Measurements from ENCODE around the gene UVSSA. TPM values are rescaled to one million over a fixed set of nuclear protein-coding genes. Genes with fewer than 3 reads are reported as not detected.
"Not testable (repeated sequence)": the region's sequence is repeated elsewhere in the genome, so short reads cannot be mapped to it uniquely, and the experiment has no call there.

Gene UVSSA
- total and polyA plus RNA-seq, 9 donors = 5.5 to 13.6 (median 9.1) TPM

- no peaks in the 10 kb centered on the region for H3K9me3 ChIP-seq (replicated peaks; ENCODE audit: control insufficient read depth, low read depth, low read length)
- H3K4me3 ChIP-seq (ENCODE audit: low read length) = no peak overlapping the region
- 88% methylated on average over 16 of the region's 28 CpGs for WGBS (ENCODE audit: insufficient coverage)
- peaks cover 2% of the 10 kb centered on the region for H3K36me3 ChIP-seq (ENCODE audit: control insufficient read depth, insufficient read depth, low read length)
- no peak for DNase-seq
- no peak overlapping the region for H3K27ac ChIP-seq (ENCODE audit: low read length)
- no peaks in the 10 kb centered on the region for H3K27me3 ChIP-seq (ENCODE audit: control insufficient read depth, insufficient read depth, low read length)
- H3K4me1 ChIP-seq (ENCODE audit: control insufficient read depth, insufficient read depth, low read length) = peaks cover 10% of the 10 kb centered on the region
Observed at GRCh38 chr4:1371176-1372165, 24.5 kb downstream of the UVSSA start.

DNA sequence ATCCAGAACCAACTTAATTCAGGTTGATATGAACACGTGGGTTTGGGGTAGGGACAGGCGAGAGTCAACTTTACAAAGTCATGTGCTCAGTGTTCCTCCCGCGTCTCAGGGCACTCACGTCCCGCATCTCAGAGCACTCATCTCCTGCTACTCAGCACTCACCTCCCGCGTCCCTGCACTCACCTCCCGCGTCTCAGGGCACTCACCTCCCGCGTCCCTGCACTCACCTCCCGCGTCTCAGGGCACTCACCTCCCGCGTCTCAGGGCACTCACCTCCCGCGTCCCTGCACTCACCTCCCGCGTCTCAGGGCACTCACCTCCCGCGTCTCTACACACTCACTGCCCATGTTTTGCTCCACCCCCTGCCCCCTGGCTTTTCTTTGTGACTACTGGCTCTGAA is 25.6 kb downstream of the UVSSA start:
- H3K9me3 ChIP-seq (replicated peaks; ENCODE audit: control insufficient read depth, low read depth, low read length); H3K4me3 ChIP-seq (ENCODE audit: low read length); DNase-seq; H3K36me3 ChIP-seq (ENCODE audit: control insufficient read depth, insufficient read depth, low read length); H3K27me3 ChIP-seq (ENCODE audit: control insufficient read depth, insufficient read depth, low read length); H3K27ac ChIP-seq (ENCODE audit: low read length): not testable (repeated sequence)
- peaks cover 21% of the 10 kb centered on the region for H3K4me1 ChIP-seq (ENCODE audit: control insufficient read depth, insufficient read depth, low read length)
- WGBS (ENCODE audit: insufficient coverage) = 81% methylated on average over 6 of the region's 22 CpGs

DNA sequence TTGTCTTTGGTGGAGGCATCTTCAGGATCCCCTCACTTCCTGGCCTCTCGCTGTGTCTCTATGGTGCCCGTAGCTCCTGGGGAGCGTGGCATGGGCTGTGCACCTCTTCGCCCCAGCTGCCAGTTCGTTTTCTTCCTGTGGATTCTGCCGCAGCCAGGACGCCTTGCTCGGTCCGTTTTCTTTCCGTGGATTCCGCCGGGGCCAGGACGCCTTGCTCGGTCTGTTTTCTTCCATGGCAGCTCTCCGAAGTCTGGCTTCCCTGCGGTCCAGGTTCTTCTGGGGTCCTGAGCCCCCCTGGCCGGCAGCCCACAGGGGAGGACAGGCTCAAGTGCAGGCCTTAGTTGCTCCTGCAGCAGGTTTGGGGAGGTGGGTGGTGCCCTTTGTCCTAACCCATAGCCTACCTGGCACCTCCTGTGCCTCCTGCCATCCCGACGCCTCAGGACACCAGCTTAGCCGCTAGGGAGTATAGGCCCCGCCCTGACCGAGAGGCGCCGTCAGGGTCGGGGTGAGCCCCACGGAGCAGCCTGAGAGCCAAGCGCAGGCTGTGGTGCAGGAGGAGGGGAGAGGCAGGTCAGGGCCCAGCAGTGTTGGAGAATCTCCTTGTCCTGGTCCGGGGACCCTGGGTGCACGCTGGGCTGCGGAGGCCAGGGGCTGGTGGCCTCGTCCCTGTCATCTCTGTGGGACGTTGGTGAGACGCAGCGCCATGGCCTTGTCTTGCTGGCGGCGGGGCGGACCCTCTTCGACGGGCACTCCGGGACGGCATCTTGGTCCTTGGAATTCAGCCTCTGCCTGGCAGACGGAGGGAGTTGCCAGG is 27.1 kb downstream of the UVSSA start:
- Histone ChIP-seq H3K27me3 (ENCODE audit: control insufficient read depth, insufficient read depth, low read length) (no peaks in the 10 kb centered on the region), H3K36me3 (ENCODE audit: control insufficient read depth, insufficient read depth, low read length) (no peaks in the 10 kb centered on the region), H3K27ac (ENCODE audit: low read length) (no peak overlapping the region), H3K4me1 (ENCODE audit: control insufficient read depth, insufficient read depth, low read length) (peaks cover 25% of the 10 kb centered on the region), H3K9me3 (replicated peaks; ENCODE audit: control insufficient read depth, low read depth, low read length) (no peaks in the 10 kb centered on the region), H3K4me3 (ENCODE audit: low read length) (no peak overlapping the region)
- WGBS (ENCODE audit: insufficient coverage) = 91% methylated on average over 41 of the region's 42 CpGs
- DNase-seq = no peak

DNA sequence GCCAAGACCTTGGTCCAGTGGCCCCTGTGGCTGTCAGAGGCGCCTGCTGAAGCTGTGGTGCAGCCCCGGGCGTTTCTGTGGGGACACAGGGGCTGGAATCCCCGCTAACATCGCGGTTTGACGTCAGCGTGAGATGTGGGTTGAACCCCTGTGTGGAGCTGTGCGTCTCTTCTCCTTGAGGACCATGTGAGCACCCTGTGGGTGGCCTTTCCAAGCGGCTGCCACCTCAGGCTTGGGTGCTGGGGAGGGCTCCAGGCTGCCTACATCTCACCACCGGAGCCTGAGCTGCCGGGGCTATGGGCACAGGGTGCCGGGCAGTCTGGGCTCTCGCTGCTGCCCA is 27.7 kb downstream of the UVSSA start:
- Histone ChIP-seq H3K4me1 (ENCODE audit: control insufficient read depth, insufficient read depth, low read length) (peaks cover 25% of the 10 kb centered on the region), H3K9me3 (replicated peaks; ENCODE audit: control insufficient read depth, low read depth, low read length) (no peaks in the 10 kb centered on the region), H3K36me3 (ENCODE audit: control insufficient read depth, insufficient read depth, low read length) (no peaks in the 10 kb centered on the region), H3K4me3 (ENCODE audit: low read length) (no peak overlapping the region), H3K27ac (ENCODE audit: low read length) (no peak overlapping the region), H3K27me3 (ENCODE audit: control insufficient read depth, insufficient read depth, low read length) (no peaks in the 10 kb centered on the region)
- DNase-seq = no peak
- 95% methylated on average over 14 of the region's 14 CpGs for WGBS (ENCODE audit: insufficient coverage)

- no peaks in the 10 kb centered on the region for H3K9me3 ChIP-seq (replicated peaks; ENCODE audit: control insufficient read depth, low read depth, low read length)
- DNase-seq = no peak
- H3K27ac ChIP-seq (ENCODE audit: low read length) = no peak overlapping the region
- 95% methylated on average over 35 of the region's 36 CpGs for WGBS (ENCODE audit: insufficient coverage)
- peaks cover 25% of the 10 kb centered on the region for H3K4me1 ChIP-seq (ENCODE audit: control insufficient read depth, insufficient read depth, low read length)
- no peaks in the 10 kb centered on the region for H3K27me3 ChIP-seq (ENCODE audit: control insufficient read depth, insufficient read depth, low read length)
- no peak overlapping the region for H3K4me3 ChIP-seq (ENCODE audit: low read length)
- H3K36me3 ChIP-seq (ENCODE audit: control insufficient read depth, insufficient read depth, low read length) = no peaks in the 10 kb centered on the region
Observed at GRCh38 chr4:1375051-1375721, 28.2 kb downstream of the UVSSA start.

DNA sequence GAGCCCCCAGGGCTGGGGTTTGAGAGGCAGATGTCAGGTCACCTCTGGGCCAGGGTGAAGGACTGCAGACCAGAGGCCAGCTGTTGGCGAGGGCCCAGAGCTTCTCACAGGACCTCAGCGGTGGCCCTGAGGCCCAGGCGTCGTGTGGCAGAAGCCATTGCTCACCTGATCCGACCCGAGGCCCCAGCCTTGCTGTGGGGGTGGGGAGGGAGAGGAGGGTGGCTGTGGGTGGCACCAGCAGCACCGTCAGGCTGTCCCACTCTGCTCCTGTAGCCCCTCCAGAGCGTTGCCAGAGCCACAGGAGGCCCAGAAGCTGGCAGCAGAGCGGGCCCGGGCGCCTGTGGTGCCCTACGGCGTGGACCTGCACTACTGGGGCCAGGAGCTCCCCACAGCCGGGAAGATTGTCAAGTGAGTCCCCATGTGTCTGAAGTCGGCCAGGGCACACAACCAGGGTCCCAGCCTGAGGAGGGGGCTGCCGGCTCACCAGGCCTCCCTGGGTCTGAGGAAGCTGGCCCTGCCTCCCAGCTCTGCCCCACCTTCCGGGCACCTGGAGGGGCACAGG is 28.8 kb downstream of the UVSSA start:
- H3K36me3 ChIP-seq (ENCODE audit: control insufficient read depth, insufficient read depth, low read length) = no peaks in the 10 kb centered on the region
- WGBS (ENCODE audit: insufficient coverage) = 84% methylated on average over 16 of the region's 17 CpGs
- DNase-seq = no peak

GRCh38 chr4:1376391-1376840 is 29.4 kb downstream of the UVSSA start:
- WGBS (ENCODE audit: insufficient coverage) = 80% methylated on average over 20 of the region's 23 CpGs
- DNase-seq = no peak
- no peaks in the 10 kb centered on the region for H3K36me3 ChIP-seq (ENCODE audit: control insufficient read depth, insufficient read depth, low read length)
- H3K4me1 ChIP-seq (ENCODE audit: control insufficient read depth, insufficient read depth, low read length) = peaks cover 25% of the 10 kb centered on the region
- H3K27ac ChIP-seq (ENCODE audit: low read length) = no peak overlapping the region
- H3K9me3 ChIP-seq (replicated peaks; ENCODE audit: control insufficient read depth, low read depth, low read length) = no peaks in the 10 kb centered on the region
- no peak overlapping the region for H3K4me3 ChIP-seq (ENCODE audit: low read length)
- no peaks in the 10 kb centered on the region for H3K27me3 ChIP-seq (ENCODE audit: control insufficient read depth, insufficient read depth, low read length)

More for the DNA sequence above, 28.8 kb downstream of the UVSSA start:
- H3K27me3 ChIP-seq (ENCODE audit: control insufficient read depth, insufficient read depth, low read length) = no peaks in the 10 kb centered on the region
- H3K27ac ChIP-seq (ENCODE audit: low read length) = no peak overlapping the region
- peaks cover 25% of the 10 kb centered on the region for H3K4me1 ChIP-seq (ENCODE audit: control insufficient read depth, insufficient read depth, low read length)
- no peaks in the 10 kb centered on the region for H3K9me3 ChIP-seq (replicated peaks; ENCODE audit: control insufficient read depth, low read depth, low read length)
- no peak overlapping the region for H3K4me3 ChIP-seq (ENCODE audit: low read length)

DNA sequence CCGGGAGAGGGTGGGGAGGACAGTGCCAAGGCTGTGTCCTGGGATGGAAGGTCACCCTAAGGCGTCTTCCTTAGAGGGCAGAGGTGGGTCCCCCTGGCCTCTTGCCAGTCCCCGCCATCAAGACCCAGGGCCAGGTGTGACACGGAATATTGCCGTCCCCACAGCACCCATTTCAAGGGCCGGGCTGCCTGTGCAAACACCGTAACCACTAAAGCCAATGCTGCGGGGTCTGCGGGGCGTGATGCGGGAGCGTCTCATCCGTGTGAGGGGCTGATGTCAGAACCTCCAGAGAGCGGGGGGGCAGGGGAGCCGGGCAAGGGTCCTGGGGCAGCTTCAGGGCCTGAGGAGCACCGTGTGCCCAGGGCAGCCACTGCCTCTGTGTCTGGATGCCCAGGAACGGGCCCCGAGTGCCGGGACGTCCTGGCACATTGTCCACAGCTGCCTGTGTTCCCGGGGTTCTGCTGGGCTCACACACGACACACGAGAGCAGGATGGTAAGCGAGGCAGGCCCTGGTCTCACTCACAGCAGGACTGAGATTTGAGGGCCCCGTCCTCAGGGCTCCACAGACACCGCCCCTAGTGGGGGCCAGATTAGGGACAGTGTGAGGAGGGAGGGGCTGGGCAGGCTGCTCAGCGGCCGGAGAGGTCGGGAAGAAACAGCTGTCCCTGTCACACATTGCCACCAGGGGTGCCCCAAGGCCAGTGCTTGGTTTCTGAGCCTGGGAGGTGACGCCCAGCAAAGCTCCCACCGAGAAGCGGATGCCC is 30.0 kb downstream of the UVSSA start:
- no peak overlapping the region for H3K4me3 ChIP-seq (ENCODE audit: low read length)
- H3K9me3 ChIP-seq (replicated peaks; ENCODE audit: control insufficient read depth, low read depth, low read length) = no peaks in the 10 kb centered on the region
- 78% methylated on average over 28 of the region's 32 CpGs for WGBS (ENCODE audit: insufficient coverage)
- H3K4me1 ChIP-seq (ENCODE audit: control insufficient read depth, insufficient read depth, low read length) = peaks cover 25% of the 10 kb centered on the region
- H3K36me3 ChIP-seq (ENCODE audit: control insufficient read depth, insufficient read depth, low read length) = peaks cover 2% of the 10 kb centered on the region
- DNase-seq = peak; percentile 67
- H3K27me3 ChIP-seq (ENCODE audit: control insufficient read depth, insufficient read depth, low read length) = no peaks in the 10 kb centered on the region
- peak overlapping the region; percentile 29 for H3K27ac ChIP-seq (ENCODE audit: low read length)

DNA sequence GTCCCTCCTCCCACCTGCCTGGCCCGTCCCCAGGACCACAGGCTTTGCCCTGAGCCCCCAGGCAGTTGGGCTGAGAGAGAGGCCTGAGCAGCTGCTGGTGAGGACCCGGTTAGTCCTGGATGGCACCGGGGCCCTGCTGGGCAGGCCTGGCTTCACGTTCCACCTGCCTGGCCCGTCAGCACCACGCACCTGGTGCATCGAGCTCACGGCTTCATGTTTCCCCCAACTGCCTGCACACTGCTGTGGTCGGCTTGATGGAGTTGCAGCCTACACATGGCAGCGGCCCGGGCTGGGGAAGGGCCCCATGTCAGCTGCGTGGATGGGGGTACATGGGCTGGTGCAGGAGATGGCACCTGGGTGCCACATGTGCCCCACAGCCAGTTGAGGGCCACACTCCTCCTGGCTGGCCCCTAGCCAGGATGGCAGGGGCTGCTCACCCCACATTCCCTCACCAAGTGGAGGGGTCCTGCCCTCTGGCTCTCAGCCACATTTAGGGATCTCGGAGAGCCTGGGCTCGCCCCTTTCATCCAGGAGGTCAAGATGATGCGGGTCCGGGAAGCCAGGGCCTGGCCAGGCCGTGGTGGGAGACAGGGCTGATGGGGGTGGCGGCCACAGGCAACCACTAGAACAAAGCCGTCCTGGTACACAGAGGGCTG is 30.7 kb downstream of the UVSSA start:
- H3K27me3 ChIP-seq (ENCODE audit: control insufficient read depth, insufficient read depth, low read length) = no peaks in the 10 kb centered on the region
- H3K4me3 ChIP-seq (ENCODE audit: low read length) = no peak overlapping the region
- H3K4me1 ChIP-seq (ENCODE audit: control insufficient read depth, insufficient read depth, low read length) = peaks cover 25% of the 10 kb centered on the region
- DNase-seq = no peak
- H3K9me3 ChIP-seq (replicated peaks; ENCODE audit: control insufficient read depth, low read depth, low read length) = no peaks in the 10 kb centered on the region
- peaks cover 2% of the 10 kb centered on the region for H3K36me3 ChIP-seq (ENCODE audit: control insufficient read depth, insufficient read depth, low read length)
- no peak overlapping the region for H3K27ac ChIP-seq (ENCODE audit: low read length)
- WGBS (ENCODE audit: insufficient coverage) = 90% methylated on average over 18 of the region's 19 CpGs

All from muscle of leg (tissue), 11 donors.